ENCODE results near the gene FAM72A.
"Not testable (repeated sequence)": the region's sequence is repeated elsewhere in the genome, so short reads cannot be mapped to it uniquely, and the experiment has no call there.

Gene FAM72A

DNA sequence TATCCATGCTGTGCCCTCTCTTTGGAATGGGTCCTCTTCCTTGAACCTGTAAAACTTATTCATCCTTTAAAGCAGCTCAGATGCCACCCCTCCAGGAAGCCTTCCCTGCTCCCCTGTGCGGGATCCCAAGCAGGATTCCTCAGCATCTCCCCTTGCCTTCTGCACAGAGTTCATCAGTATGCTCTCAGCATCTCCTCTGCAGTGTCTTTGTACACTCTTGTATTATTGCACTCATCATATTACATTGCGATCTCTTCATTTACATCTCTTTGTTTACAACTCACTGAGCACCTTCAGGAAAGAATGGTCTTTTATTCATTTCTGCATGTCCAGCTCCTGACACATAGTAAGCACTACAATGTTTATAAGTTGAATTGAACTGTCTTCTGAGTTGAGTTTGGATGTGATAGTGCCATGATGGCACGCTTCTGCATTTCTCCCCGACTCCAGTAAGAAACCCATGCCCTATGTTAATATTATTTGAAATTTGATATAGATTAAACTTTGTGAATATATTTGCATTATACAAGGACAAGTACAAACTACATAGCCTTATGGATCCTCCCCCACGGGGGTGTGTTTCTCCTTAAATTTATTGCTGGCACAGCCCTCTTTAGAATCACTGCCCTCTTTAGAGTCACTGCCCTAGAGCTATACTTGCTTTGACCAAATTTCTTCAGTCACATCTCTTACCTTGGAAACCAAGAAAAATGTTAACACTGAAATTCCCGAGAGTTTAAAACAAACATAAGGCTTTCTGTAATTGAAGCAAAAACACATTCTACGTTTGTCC lies 13.2 kb upstream of the FAM72A start:
- DNase-seq = not testable (repeated sequence)

DNA sequence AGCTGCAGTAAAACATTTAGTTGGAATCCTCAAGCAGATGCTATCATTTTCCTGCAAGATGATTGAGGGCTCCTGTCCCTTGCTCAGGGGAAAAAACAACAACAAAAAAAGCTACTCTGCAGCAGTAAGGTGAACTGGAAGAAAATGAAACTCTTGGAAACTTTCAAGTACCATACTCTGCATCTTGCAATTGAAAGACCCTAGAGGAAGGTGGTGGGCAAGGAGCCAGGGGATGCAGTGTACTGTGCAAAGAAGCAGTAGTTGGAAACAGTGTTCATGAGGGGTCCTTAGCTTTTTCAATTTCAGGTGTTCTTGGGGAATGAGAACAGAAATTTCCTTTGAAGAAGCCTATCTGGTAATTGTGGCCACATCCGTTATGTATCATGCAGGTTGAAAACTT lies 8.2 kb upstream of the FAM72A start:
- not testable (repeated sequence) for DNase-seq

DNA sequence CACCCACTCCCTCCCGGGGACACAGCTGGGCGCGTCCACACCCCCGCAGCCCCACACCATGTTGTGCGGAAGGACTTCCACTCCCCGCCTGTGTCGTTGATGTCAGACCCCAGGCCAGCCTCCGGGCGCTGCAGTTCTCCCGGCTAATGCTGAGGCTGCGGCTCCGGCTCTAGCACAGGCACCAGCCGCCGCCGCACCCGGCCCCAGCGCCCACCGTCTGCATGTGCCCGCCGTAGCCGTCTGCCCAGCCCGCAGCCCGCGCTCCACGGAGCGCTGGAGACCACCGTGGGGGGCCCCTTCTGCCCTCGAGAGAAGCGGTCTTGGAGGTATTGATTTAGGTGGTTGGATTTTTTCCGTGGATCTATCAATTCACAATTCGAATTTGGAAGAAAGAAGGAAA lies 2.9 kb upstream of the FAM72A start:
- not testable (repeated sequence) for DNase-seq

DNA sequence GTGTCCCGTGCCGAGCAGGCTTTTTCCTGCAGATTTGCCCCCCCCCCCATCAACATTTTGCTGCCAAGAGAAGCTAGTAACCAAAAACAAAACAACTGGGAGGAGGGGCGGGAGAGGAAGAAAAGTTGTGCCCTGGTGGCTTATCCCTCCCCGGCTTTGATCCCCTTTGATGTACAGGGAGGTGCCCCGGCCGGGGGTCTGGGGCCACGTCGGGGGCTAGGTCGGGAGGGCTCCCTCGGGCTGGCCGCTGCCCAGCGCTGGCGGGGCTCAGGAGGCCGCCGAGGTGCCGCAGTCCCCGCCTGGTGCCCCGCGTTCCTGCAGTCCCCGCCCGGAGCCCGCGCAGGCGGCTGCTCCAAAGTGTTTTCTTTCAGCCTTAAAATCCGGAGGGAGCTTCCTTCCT lies 2.2 kb upstream of the FAM72A start:
- DNase-seq = not testable (repeated sequence)

DNA sequence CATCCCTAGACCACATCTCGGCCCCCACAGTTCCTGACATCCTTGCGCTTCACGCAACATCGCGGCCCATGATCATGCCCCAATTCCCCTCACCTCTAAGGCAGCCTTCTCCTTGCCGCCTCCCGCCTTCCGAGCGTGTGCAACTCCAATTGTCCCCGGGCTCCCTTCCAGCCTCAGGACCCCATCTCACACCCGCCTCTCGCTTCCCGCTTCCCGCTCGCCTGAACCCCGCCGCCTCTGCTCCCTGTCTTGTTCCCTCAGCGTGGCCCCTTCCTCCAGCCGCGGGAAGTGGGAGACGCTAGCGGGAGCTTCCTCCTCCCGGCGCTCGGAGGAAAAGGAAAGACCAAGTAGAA lies 1.5 kb upstream of the FAM72A start:
- not testable (repeated sequence) for DNase-seq

DNA sequence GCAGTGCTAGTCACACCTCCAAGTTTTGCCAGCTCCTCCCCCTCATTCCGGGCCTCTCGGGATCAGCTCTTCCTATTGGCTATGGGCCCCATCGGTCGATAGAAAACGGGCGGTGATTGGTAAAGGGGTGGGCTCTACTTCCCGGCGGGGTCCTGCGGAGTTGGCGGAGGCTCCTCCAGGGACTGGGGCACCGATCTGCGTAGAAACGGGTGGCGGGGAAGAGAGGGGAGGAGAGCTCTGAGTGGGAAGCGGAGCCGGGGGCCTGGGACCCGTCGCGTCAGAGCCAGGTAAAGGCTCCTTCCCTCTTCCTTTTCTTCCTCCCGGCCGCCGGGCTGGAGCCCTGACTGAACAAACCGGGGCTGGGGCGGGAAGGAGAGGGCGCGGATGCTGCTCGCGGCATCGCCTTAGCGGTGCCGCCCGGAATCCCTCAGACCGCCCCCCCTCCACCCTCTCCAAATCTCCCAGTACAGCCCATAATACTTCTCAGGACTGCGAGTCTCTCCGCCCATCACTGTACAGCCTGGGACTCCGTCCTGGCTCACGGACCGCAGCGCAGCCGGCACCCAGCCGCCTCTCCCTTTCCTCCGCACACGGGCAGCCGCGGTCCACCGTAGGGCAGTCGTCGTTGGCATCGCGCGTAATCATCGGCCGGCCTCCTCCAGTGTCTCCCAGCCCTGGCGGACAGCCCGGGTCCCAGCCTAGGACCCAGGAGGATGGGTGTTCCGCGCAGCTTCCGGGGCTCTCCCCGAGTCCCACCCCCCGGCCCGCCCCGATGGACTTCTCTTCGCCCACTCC lies 922 bp upstream of the FAM72A start, which contains the start of gene SRGAP2:
SRGAP2 (plus strand) TSS at position 178 of the 795 bp plus-strand sequence. CDS start 2,430 bp downstream, outside the sequence.
- DNase-seq = peak; percentile 31

DNA sequence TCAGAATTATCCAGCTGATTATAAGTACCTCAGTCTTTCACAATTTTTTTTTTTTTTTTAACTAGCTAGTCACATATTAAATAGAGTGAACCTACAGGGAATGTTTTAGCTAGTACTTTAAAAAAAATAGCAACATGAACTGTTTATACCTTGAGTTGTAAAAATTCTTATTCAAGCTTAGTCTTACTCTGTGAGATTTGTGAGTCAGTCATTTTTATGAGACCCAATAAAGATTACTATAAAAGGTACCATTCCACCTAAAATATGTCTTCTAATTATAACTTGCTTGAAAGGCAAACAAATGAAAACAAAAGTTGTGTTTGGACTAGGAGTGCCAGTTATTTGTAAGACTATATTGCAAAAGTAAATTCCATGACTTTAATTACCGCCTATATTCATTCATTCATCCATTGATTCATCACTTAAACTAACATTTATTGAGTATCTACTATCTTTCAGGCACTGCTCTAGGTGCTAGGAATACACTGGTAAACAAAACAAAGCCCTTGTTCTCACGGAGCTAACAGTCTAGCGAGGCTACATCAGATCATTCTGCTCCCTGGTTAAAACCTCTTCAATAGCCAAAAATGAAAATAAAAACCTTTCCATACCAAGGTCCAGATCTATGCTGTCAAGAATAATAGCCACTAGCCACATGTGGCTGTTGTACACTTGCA lies 5.8 kb downstream of the FAM72A start:
- not testable (repeated sequence) for DNase-seq

DNA sequence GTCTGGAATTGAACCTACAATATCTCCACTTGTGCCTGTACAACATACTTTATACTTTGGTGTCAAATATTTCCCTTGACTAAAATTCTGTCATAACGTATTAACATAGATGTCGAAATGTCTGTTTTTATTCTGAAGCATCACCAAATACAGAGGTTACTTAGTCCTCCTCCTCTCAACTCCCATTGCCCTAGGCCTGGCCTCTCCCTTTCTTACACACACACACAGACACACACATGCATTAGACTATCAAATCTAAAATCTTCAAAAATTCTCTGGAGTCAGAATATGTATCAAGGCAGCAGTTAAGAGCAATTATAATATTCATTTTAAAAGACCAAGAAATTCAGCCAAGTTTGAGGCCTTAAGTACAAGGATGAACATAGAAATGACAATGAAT lies 7.5 kb downstream of the FAM72A start:
- DNase-seq = not testable (repeated sequence)

DNA sequence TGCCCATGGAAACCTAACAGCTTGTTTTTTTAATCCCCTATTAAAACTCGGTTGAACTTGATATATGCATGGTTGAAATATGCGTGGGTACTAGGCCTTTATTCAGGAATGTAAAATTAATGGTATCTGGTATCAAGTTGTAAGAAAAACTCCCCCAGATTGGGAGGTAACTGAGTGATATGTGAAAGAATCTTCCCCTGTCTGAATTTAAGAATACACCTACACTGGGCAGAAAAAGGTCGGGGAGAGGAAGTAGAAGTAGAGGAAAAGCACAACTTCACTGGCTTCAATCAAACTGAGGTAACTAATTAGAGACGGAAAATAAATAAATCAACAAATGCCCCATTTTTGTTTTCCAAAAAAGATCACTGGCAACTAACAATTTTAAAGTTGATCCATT lies 15.8 kb downstream of the FAM72A start:
- not testable (repeated sequence) for DNase-seq

DNA sequence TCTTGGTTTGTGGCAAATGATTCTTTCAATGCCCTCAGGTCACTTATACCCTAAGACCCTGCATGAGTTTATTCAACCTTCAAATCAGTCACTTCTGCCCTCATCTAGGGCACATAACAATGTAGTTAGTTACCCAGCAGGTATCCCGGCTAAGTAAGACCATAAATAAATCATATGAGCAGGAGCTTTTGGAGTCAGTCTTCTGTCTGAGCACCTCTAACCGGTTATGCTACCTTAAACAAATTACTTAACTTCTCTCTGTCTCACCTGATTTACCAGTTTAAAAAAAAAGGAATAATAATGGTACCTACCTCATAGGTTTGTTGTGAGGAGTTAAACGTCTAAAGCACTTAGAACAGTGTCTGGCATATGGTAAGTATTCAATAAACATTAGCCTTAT lies 16.9 kb downstream of the FAM72A start:
- not testable (repeated sequence) for DNase-seq

DNA sequence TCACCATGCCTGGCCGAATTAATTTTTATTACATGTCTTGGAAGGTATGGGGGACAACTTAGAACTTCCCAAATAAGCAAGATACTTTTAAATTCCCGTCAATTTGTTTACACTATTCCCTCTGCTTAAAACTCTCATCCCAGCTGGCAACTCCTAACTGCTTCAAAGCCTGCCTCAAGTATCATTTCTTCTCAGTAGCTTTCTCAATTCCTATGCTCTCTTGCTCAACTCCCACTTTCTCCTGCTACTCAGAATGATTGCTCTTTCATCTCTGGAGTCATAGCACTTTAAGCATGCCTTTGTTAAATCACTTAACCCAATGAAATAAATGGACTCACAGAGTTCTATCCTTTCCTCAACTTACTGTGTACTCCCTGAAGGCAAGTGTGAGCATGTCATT lies 18.9 kb downstream of the FAM72A start:
- DNase-seq = not testable (repeated sequence)

DNA sequence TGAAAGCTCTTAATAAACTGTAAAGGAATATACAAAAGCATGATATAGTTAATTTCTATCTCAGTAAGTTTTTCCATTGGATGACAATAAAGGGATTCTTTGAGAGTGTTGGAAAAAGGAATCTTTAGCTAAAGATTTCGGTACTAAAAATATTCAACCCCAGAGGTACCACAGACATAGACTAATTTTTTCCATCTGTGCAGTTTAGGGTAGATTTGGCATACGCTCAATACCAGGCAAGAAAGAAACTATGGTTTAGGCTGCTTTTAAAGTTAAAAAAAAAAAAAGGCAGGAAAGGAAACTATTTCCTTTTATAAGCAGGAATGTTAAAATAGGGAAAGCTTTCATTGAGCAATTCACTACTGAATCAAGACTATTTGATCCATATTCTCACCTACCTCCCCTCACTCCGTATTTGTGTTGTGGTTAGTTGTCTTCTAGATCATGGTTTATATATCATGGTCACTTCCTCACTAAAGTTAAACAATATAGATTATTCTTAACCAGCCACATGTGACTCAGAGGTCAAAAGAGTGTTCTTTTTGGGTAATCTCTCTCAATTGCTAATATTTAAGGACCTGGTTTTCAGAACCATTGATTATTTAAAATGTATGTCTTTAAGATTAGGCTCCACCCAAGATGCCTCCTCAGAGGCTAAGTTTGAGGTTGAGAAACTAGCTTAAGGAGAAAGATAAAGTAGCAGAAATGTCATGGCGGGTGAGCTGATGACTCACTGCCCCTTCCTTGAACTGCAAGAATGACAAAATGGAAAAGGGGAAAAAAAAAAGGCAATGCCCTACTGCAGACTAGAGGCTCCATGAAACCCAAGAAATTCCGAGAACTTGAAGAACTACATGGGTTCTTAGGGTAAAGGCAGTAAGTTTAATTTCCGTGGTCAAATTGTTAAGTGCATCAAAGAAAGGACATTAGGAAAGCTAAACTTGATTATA lies 20.0 kb downstream of the FAM72A start:
- DNase-seq = not testable (repeated sequence)

DNA sequence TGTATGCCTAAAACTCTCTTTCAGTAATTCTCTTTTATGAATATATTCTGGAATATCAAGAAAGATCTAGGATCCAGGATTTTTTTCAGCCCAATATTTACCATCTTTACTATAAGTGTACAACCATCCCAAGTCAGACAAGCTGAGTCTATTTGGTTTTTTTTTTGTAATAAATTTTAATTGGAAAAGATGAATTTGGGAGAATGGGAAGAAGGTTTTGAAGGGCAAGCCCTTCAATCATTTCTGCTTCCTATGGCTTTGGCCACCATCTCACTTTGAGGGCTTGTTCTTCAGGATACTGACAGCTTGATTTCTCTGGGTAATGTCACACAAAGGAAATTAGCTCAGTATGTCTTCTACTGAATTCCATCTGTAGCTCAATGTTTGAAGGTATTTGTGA lies 23.0 kb downstream of the FAM72A start:
- not testable (repeated sequence) for DNase-seq

DNA sequence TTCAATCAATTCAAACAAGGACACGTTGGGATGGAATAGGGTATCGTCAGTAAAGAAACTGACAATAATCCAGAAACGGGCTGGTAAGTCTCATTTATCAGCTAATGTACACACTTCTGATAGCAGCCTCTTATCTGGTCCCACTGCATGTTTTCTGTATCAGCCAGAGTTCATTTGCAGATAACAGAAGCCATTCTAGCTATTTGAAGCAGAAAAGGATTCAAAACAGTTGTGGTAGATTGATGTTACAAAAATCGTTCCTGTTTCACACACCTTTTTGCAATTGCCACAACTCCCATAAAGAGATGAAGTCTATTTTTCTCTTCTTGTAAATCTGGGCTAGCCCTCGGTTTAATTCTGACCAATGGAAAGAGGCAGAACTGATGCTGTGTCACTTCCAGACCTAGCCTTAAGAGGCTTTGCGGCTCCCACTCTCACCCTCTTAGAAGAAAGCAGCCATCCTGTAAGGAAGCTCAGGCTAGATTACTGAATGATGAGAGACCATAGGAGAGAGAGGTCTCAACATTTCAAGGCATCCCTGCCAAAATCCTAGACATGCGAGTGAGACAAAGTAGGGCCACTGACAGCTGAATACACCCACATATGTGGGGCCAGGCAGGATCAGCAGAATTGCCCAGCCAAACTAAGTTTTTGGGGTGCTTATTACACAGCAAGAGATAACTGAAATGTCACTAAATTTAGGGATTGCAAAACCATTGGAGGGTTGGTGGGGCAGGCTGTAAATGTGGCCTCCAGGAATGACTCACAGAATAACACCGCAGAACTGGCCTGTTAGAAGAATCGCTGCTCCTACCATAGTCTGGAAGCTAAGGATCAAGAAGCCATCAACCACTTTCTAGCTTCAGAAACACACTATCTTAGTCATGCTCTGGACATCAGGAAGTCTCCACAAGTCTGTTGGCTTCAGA lies 24.3 kb downstream of the FAM72A start:
- not testable (repeated sequence) for DNase-seq

DNA sequence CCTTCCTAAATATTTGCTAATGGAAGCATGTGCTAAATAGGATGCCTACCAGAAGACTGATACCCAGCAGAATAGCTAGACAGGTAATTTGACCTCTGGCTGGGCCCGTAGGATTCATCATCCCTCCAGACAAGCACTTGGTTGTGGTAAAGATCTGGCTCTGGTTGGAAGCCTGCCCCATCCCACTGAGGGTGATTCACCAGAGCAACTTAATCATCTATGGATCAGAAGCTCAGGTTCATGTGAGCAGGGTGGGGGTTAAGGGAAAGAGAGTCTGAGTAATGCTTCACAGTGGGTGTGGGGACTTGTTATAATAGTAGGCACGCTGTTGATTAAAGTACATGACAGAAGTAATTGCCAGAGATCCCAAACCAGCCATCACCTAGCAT lies 26.5 kb downstream of the FAM72A start:
- DNase-seq = not testable (repeated sequence)

DNA sequence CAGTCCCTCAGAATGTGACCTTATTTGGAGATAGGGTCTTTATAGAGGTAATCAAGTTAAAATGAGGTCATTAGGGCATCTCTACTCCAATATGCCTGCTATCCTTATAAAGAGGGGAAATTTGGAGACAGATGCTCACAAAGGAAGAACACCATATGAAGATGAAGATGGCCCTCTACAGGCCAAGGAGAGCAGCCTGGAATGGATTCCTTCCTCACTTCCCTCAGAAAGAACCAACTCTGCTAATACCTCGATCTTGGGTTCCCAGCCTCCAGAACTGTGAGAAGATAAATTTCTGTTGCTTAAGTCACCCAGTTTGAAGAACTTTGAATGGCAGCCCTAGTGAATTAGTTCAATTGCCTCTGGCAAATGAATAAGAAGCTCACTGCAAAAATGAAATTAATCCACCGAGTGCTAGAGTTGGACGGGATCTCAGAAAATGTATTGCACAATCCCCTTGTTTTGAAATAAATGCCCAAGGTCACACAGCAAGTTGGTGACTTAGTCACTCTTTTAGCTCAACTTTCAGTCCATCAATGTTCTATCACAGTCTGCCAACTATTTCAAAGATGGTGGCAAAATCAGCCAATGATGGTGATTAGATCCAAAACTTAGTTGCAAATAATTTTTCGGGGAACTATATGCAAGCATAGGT lies 27.1 kb downstream of the FAM72A start:
- not testable (repeated sequence) for DNase-seq

DNA sequence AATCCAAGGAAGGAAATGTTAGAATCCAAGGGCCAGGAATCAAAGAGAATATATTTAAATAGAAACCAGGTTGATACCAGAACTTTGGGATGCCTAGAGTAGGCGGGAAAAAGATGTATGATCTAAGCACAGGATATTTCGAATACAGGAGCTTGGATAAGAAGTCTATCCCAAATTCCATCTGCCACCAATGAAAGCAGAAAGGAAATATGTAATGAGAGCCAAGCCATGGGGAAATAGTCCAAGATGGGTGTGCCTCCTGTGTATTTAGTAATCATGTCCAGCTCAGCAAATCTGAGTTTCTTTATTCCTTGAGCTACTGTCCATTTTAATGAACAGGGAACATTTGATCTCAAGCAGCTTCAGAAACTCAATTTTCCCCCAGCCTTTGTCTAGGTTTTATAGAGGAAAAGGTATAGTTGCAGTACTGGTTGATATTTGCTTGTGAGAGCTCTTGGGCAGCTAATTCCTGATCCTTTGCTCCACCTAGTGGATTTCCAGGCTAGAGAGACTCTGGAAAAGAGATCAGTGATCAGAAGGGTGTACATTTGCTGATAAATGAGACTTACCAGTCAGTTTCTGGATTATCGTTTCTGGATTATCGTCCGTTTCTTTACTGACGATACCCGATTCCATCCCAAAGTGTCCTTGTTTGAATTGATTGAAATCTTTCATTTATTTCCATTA lies 28.3 kb downstream of the FAM72A start:
- not testable (repeated sequence) for DNase-seq

DNA sequence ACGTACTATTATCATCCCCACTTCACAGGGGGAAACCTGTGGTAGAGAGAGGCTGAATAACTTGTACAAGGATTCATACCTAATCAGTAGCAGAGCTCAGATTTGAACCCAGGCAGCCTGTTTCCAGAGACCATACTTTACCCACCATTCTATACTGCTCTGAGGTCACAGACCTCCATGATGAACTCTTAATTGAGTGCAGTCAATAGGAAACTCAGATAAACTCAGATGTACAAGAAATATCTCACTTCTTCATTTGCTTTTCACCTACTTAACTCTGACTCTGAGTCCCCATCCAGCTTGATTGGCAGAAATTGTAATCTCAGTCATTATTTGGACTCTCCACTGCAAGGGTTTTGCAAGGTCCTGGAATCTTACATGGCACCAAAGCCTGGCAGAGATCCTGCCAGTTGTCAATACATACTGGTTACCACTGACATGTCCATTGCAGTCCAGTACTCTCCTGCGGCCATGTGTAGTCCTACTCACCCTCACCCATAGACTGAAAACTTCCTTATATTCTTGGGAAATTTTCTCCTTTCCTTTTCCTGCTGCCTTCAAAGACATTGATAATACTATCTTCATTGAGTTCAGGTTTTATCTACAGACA lies 29.4 kb downstream of the FAM72A start:
- not testable (repeated sequence) for DNase-seq

DNA sequence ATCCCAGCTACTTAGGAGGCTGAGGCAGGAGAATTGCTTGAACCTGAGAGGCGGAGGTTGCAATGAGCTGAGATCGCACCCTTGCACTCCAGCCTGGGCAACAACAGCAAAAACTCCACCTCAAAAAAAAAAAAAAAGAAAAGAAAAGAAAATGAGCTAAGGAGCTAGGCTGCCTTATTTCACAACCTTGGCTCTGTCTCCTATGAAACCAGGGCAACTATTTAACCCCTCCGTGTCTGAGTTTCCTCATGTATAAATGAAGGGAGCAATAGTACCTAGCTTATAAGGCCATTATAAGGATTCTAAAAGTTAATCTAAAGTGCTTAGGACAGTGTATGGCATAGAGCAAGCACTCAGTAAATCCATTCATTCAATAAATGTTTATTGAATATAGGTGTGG lies 32.8 kb downstream of the FAM72A start:
- DNase-seq = not testable (repeated sequence)
